Peyer's patch (tissue), 4 donors: ENCODE data around the gene HEPHL1.

Source experiments
- POLR2A ChIP-seq, 2 donors: fragments of 450-650 bp; IDR thresholded peaks; one replicate each; pipeline ENCODE4 v1.5.1; 2017; ENCODE audit warnings: antibody characterized with exemption in 2 of 2, mild to moderate bottlenecking in 2 of 2, moderate library complexity in 2 of 2
- TF ChIP-seq, protein P1 (sequence below), 6 experiments: fragments of 450-650 bp in 4 of 6; fragments of 200-600 bp in 2 of 6; sonication (generic) in 1 of 6; IDR thresholded peaks; one replicate each; pipeline ENCODE4 v1.5.1; 2017 to 2019; ENCODE audit warnings: antibody characterized with exemption in 6 of 6, mild to moderate bottlenecking in 3 of 6, moderate library complexity in 1 of 6

GRCh38 chr11:94131718-94132115, 110.6 kb downstream of the HEPHL1 start:
- TF ChIP-seq, protein P1, sequence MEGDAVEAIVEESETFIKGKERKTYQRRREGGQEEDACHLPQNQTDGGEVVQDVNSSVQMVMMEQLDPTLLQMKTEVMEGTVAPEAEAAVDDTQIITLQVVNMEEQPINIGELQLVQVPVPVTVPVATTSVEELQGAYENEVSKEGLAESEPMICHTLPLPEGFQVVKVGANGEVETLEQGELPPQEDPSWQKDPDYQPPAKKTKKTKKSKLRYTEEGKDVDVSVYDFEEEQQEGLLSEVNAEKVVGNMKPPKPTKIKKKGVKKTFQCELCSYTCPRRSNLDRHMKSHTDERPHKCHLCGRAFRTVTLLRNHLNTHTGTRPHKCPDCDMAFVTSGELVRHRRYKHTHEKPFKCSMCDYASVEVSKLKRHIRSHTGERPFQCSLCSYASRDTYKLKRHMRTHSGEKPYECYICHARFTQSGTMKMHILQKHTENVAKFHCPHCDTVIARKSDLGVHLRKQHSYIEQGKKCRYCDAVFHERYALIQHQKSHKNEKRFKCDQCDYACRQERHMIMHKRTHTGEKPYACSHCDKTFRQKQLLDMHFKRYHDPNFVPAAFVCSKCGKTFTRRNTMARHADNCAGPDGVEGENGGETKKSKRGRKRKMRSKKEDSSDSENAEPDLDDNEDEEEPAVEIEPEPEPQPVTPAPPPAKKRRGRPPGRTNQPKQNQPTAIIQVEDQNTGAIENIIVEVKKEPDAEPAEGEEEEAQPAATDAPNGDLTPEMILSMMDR (IDR thresholded peaks at IDR 0.05) = no peak
- no peak for TF ChIP-seq POLR2A (IDR thresholded peaks at IDR 0.05)
